ENCODE measurements around the gene ZIC1.

- TF ChIP-seq CTCF (IDR thresholded peaks at IDR 0.05) (no peak), POLR2A (IDR thresholded peaks at IDR 0.05) (no peak)
Observed at GRCh38 chr3:147415286-147415685, 6.1 kb downstream of the ZIC1 start.
